H1 (cell line): ENCODE results near the gene CCNY. TPM values are rescaled to one million over a fixed set of nuclear protein-coding genes. Genes with fewer than 3 reads are reported as not detected.

Experiments
- CTCF ChIA-PET: fragments of 300-600 bp; sonication (Branson Sonifier 250); formaldehyde crosslinking; loops from one replicate; lab custom pipeline; 2021; ENCODE audit not compliant: partially characterized antibody; lab: Charles Lee
- POLR2A ChIA-PET: fragments of 300-600 bp; sonication (Branson Sonifier 250); formaldehyde crosslinking; loops from one replicate; lab custom pipeline; 2021; ENCODE audit warnings: inconsistent platforms; ENCODE audit not compliant: partially characterized antibody; lab: Charles Lee
- DNase-seq, 2 experiments: peaks; one replicate each; pipeline versions ENCODE4 v3.0.0 to v3.0.0-alpha.2; 2010 to 2022; ENCODE audit warnings: low spot score in 2 of 2, low read depth in 1 of 2, mixed read lengths in 1 of 2
- FAIRE-seq: peaks from 2 replicates; lab custom pipeline; 2011; peaks lifted over from hg19 to GRCh38; lab: Jason Lieb, UNC
- H2AFZ ChIP-seq: 2 replicates; pipeline ENCODE4 v1.8.1; 2012; ENCODE audit warnings: low read length, inconsistent platforms
- H2AK5ac ChIP-seq: 2 replicates; pipeline ENCODE4 v1.6.1; 2013; ENCODE audit warnings: low read depth, low read length
- H2BK120ac ChIP-seq: replicated peaks from 2 replicates; pipeline ENCODE3; 2013; ENCODE audit warnings: low read depth, low read length, inconsistent platforms
- H2BK12ac ChIP-seq: 2 replicates; pipeline ENCODE4 v1.6.1; 2013; ENCODE audit warnings: low read depth, low read length
- H2BK15ac ChIP-seq: 2 replicates; pipeline ENCODE4 v1.6.1; 2013; ENCODE audit warnings: low read length
- H2BK20ac ChIP-seq: 2 replicates; pipeline ENCODE4 v1.6.1; 2013; ENCODE audit warnings: low read length
- H2BK5ac ChIP-seq: 2 replicates; pipeline ENCODE4 v1.6.1; 2013; ENCODE audit warnings: low read depth, low read length
- H3K14ac ChIP-seq: 2 replicates; pipeline ENCODE4 v1.6.1; 2013; ENCODE audit warnings: inconsistent platforms; ENCODE audit not compliant: insufficient read length
- H3K18ac ChIP-seq: 2 replicates; pipeline ENCODE4 v1.6.1; 2013; ENCODE audit warnings: low read length; ENCODE audit errors: extremely low read depth
- H3K23ac ChIP-seq: 2 replicates; pipeline ENCODE4 v1.6.1; 2013; ENCODE audit warnings: inconsistent platforms; ENCODE audit not compliant: insufficient read length
- H3K23me2 ChIP-seq: 2 replicates; pipeline ENCODE4 v1.6.1; 2013; ENCODE audit warnings: low read depth, low read length
- H3K27ac ChIP-seq: 2 replicates; pipeline ENCODE4 v1.6.1; 2011; ENCODE audit warnings: low read depth, low read length, inconsistent platforms
- H3K27me3 ChIP-seq, 4 experiments: replicated peaks in 1 of 4; 1 replicate in 1 of 4; 2 replicates in 3 of 4; pipeline versions ENCODE4 v1.6.1 to v1.8.1; 2011 to 2013; ENCODE audit warnings: low read length in 3 of 4, mild to moderate bottlenecking in 3 of 4, inconsistent platforms in 2 of 4, mixed read lengths in 2 of 4, moderate library complexity in 1 of 4; ENCODE audit not compliant: control insufficient read depth in 3 of 4, insufficient read depth in 3 of 4; ENCODE audit errors: extremely low read depth in 1 of 4
- H3K36me3 ChIP-seq, 4 experiments: 2 replicates each; pipeline versions ENCODE4 v1.6.1 to v1.8.1; 2011 to 2013; ENCODE audit warnings: mild to moderate bottlenecking in 4 of 4, low read length in 3 of 4, moderate library complexity in 2 of 4, control low read depth in 1 of 4, inconsistent platforms in 1 of 4; ENCODE audit not compliant: insufficient read depth in 4 of 4, control insufficient read depth in 2 of 4
- H3K4ac ChIP-seq: replicated peaks from 2 replicates; pipeline ENCODE3; 2013; ENCODE audit warnings: low read length, low read depth, mixed read lengths, inconsistent platforms; ENCODE audit not compliant: insufficient read length
- H3K4me1 ChIP-seq, 4 experiments: replicated peaks in 1 of 4; 1 replicate in 1 of 4; 2 replicates in 3 of 4; pipeline versions ENCODE4 v1.6.1 to v1.8.1; 2011 to 2013; ENCODE audit warnings: low read length in 3 of 4, inconsistent platforms in 2 of 4, mixed read lengths in 1 of 4; ENCODE audit not compliant: insufficient read depth in 4 of 4, control insufficient read depth in 3 of 4
- H3K4me2 ChIP-seq, 2 experiments: 2 replicates each; pipeline versions ENCODE4 v1.6.1 to v1.8.1; 2011 to 2013; ENCODE audit warnings: low read depth in 2 of 2, low read length in 2 of 2, control low read depth in 1 of 2, inconsistent platforms in 1 of 2, mild to moderate bottlenecking in 1 of 2; ENCODE audit not compliant: insufficient read depth in 1 of 2
- H3K4me3 ChIP-seq, 4 experiments: fragments of 200-600, 300-600 bp in 1 of 4; sonication (generic), shearing (Covaris generic), sonication (Bioruptor Twin) in 1 of 4; 2 replicates each; pipeline versions ENCODE4 v1.5.1 to v1.8.1; 2011 to 2016; ENCODE audit warnings: low read length in 4 of 4, low read depth in 3 of 4, control low read depth in 2 of 4, inconsistent platforms in 2 of 4, mild to moderate bottlenecking in 2 of 4, mixed read lengths in 1 of 4, moderate library complexity in 1 of 4; ENCODE audit not compliant: insufficient read depth in 2 of 4; ENCODE audit errors: extremely low read depth in 1 of 4
- H3K56ac ChIP-seq: replicated peaks from 2 replicates; pipeline ENCODE3; 2013; ENCODE audit warnings: low read depth, mild to moderate bottlenecking, mixed read lengths, low read length, inconsistent platforms; ENCODE audit not compliant: insufficient read length
- H3K79me1 ChIP-seq: 2 replicates; pipeline ENCODE4 v1.6.1; 2013; ENCODE audit warnings: low read depth, low read length, control low read depth
- H3K79me2 ChIP-seq, 2 experiments: 2 replicates each; pipeline versions ENCODE4 v1.6.1 to v1.8.1; 2012 to 2013; ENCODE audit warnings: low read length in 2 of 2, mild to moderate bottlenecking in 2 of 2, inconsistent platforms in 1 of 2; ENCODE audit not compliant: insufficient read depth in 2 of 2, control insufficient read depth in 1 of 2
- H3K9ac ChIP-seq, 4 experiments: replicated peaks in 1 of 4; 1 replicate in 1 of 4; 2 replicates in 3 of 4; pipeline versions ENCODE4 v1.6.1 to v1.8.1; 2011 to 2013; ENCODE audit warnings: low read depth in 3 of 4, low read length in 3 of 4, control low read depth in 2 of 4, mild to moderate bottlenecking in 2 of 4, moderate library complexity in 2 of 4, inconsistent platforms in 1 of 4; ENCODE audit errors: extremely low read depth in 1 of 4
- H3K9me3 ChIP-seq, 2 experiments: 2 replicates each; pipeline versions ENCODE4 v1.6.1 to v1.8.1; 2012 to 2013; ENCODE audit warnings: mild to moderate bottlenecking in 2 of 2, moderate library complexity in 2 of 2, control low read depth in 1 of 2, inconsistent platforms in 1 of 2, low read depth in 1 of 2, low read length in 1 of 2, mixed read lengths in 1 of 2; ENCODE audit not compliant: insufficient read depth in 2 of 2
- H4K20me1 ChIP-seq, 2 experiments: replicated peaks in 1 of 2; 2 replicates each; pipeline versions ENCODE3 to v1.8.1; 2011 to 2013; ENCODE audit warnings: inconsistent platforms in 2 of 2, low read length in 2 of 2, mild to moderate bottlenecking in 1 of 2; ENCODE audit not compliant: insufficient read depth in 2 of 2, control insufficient read depth in 1 of 2
- H4K5ac ChIP-seq: 2 replicates; pipeline ENCODE4 v1.6.1; 2013; ENCODE audit warnings: low read length, low read depth, mixed read lengths, inconsistent platforms; ENCODE audit not compliant: insufficient read length
- H4K8ac ChIP-seq: 2 replicates; pipeline ENCODE4 v1.8.0; 2013; ENCODE audit warnings: mild to moderate bottlenecking, moderate library complexity, low read length, inconsistent platforms; ENCODE audit not compliant: insufficient read depth; ENCODE audit errors: extremely low read depth
- H4K91ac ChIP-seq: replicated peaks from 2 replicates; pipeline ENCODE3; 2013; ENCODE audit warnings: low read length, mixed read lengths, inconsistent platforms; ENCODE audit not compliant: insufficient read length
- CHD1 ChIP-seq: IDR thresholded peaks from 2 replicates; pipeline ENCODE4 v1.6.1; 2012; ENCODE audit warnings: low read depth, low read length, improper control_type of control experiment
- CHD2 ChIP-seq: IDR thresholded peaks from 2 replicates; pipeline ENCODE4 v1.6.1; 2012; ENCODE audit warnings: low read length, improper control_type of control experiment
- NANOG ChIP-seq: IDR thresholded peaks from 2 replicates; pipeline ENCODE4 v1.6.1; 2011; ENCODE audit warnings: low read length, low read depth, mild to moderate bottlenecking, inconsistent platforms; ENCODE audit not compliant: insufficient read depth, poor library complexity, severe bottlenecking
- RXRA ChIP-seq: IDR thresholded peaks from 2 replicates; pipeline ENCODE4 v1.6.1; 2011; ENCODE audit warnings: low read depth, mild to moderate bottlenecking, low read length, moderate library complexity; ENCODE audit not compliant: insufficient read depth
- SAP30 ChIP-seq: fragments of 300-600 bp; sonication (generic); IDR thresholded peaks from 2 replicates; pipeline ENCODE4 v1.7.1; 2012; ENCODE audit warnings: low read length, moderate library complexity, mild to moderate bottlenecking, inconsistent platforms; ENCODE audit not compliant: insufficient read depth, insufficient replicate concordance
- SIRT6 ChIP-seq: IDR thresholded peaks from one replicate; pipeline ENCODE4 v1.7.1; 2012; ENCODE audit warnings: low read length, inconsistent platforms
- USF2 ChIP-seq: IDR thresholded peaks from 2 replicates; pipeline ENCODE4 v1.6.1; 2011; ENCODE audit warnings: low read length, improper control_type of control experiment
- WGBS, 2 experiments: shearing (Covaris generic) in 1 of 2; methylation state at CpG; one replicate each; pipeline versions ENCODE4 v1.1.6 to v1.1.7; 2013 to 2015; ENCODE audit warnings: low lambda C conversion rate in 2 of 2, mixed read lengths in 2 of 2, inconsistent platforms in 1 of 2, low coverage in 1 of 2, missing lambda C conversion rate in 1 of 2; ENCODE audit not compliant: insufficient replicate concordance in 2 of 2, insufficient coverage in 1 of 2, insufficient read length in 1 of 2; ENCODE audit errors: extremely low coverage in 1 of 2, missing lambda C conversion rate in 1 of 2; 5-methylcytosine and 5-hydroxymethylcytosine counted together
- polyA plus RNA-seq, 7 experiments: library from polyadenylated mRNA; depleted of rRNA in 3 of 7; stranded (reverse) in 5 of 7; unstranded in 2 of 7; fragments of >200 nt in 5 of 7; fragments of 200-250 nt in 2 of 7; gene quantifications; 1 replicate in 5 of 7; 2 replicates in 1 of 7; 4 replicates in 1 of 7; pipeline versions ENCODE4 v1.2.1 to v1.2.3, GENCODE V29; 2011 to 2013; ENCODE audit warnings: missing spikeins in 2 of 7, mixed read lengths in 2 of 7
- total RNA-seq: library from RNA; stranded (reverse); fragmentation: NEBNext Ultra II Directional; extraction: Animal tissue kit (Norgen Biotek cat#: 25700); gene quantifications from 2 replicates; pipeline ENCODE4 v1.2.1, GENCODE V29; 2021

Gene CCNY
- total and polyA plus RNA-seq, 2 of the 8 experiments (the other 6 are each of a cell fraction or from before 2014, with no cell fraction given), result 25.3 to 68.2 TPM

GRCh38 chr10:35371731-35372130 is 35.4 kb downstream of the CCNY start:
- H3K9me3 ChIP-seq, result 0 out of 4 replicates have a peak, but pooled peaks cover 0 to 2% of the 10 kb centered on the region in 2 experiments
- WGBS, 2 experiments, result 94% methylated on average over 3 of the region's 3 CpGs; no CpG with 5 or more reads in 1 of the 2 experiments
- no peak for FAIRE-seq
- H3K18ac ChIP-seq, result no peak overlapping the region
- no peaks in the 10 kb centered on the region for H3K36me3 ChIP-seq
- no peak overlapping the region for H3K56ac ChIP-seq
- no peak overlapping the region for H3K4me3 ChIP-seq
- peaks cover 9% of the 10 kb centered on the region for H3K79me1 ChIP-seq
- H4K8ac ChIP-seq, result no peak overlapping the region
- no peak overlapping the region for H3K14ac ChIP-seq
- no peak overlapping the region for H3K27ac ChIP-seq
- ChIA-PET CTCF (no interaction called here), POLR2A (no interaction called here)
- H3K79me2 ChIP-seq, result peaks cover 6 to 93% of the 10 kb centered on the region in 2 experiments
- no peak overlapping the region for H2BK5ac ChIP-seq
- H3K9ac ChIP-seq, result no peak overlapping the region
- no peak overlapping the region for H2AK5ac ChIP-seq
- no peak overlapping the region for H4K5ac ChIP-seq
- no peaks in the 10 kb centered on the region for H3K27me3 ChIP-seq
- no peak overlapping the region for H2BK12ac ChIP-seq
- H4K91ac ChIP-seq, result no peak overlapping the region
- H3K23ac ChIP-seq, result no peak overlapping the region
- no peak overlapping the region for H3K4ac ChIP-seq
- peaks cover 4 to 9% of the 10 kb centered on the region in 2 experiments for H4K20me1 ChIP-seq
- no peak overlapping the region for H3K4me2 ChIP-seq
- H2BK15ac ChIP-seq, result no peak overlapping the region
- no peak overlapping the region for H2BK120ac ChIP-seq
- H3K4me1 ChIP-seq, result peaks cover 0 to 6% (median 3%) of the 10 kb centered on the region in 4 experiments; a peak in 3 of 7 replicates
- H2AFZ ChIP-seq, result no peak overlapping the region
- no peaks in the 10 kb centered on the region for H3K23me2 ChIP-seq
- DNase-seq, result peak in 1 of 2 experiments; percentile 24
- H2BK20ac ChIP-seq, result no peak overlapping the region
- TF ChIP-seq RXRA, result no peak
- no peak for TF ChIP-seq USF2
- TF ChIP-seq SAP30, result no peak
- no peak for TF ChIP-seq SIRT6
- no peak for TF ChIP-seq CHD1
- no peak for TF ChIP-seq NANOG
- no peak for TF ChIP-seq CHD2
